Hepatic stellate cell (primary cell): Measurements from ENCODE around the gene HIVEP3.
"Not testable (repeated sequence)": the region's sequence is repeated elsewhere in the genome, so short reads cannot be mapped to it uniquely, and the experiment has no call there.

ENCODE experiments used
- DNase-seq: peaks from one replicate; pipeline ENCODE4 v3.0.0; 2011; ENCODE audit warnings: low spot score

HIVEP3 gene

GRCh38 chr1:41580520-41581172 is 338.1 kb downstream of the HIVEP3 start:
- no peak for DNase-seq

DNA sequence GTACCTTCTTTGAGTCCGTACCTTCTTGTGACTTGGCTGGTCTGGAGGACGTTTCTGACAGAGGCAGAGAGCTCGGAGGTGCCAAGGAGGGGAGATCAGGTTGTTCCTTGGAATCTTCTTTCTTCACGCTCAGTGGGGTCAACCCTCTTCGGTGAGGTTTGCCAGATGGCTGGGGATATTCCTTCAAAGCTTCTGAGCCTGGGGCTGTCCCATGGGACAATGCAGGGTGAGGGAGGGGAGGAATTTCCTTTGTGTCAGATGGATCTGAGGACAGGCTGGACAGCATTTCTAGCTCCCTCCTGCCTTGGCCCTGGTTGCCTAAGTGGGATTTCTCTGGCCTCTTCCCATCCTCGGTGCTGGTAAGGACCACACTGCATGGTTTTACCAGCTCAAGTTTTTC is 338.7 kb downstream of the HIVEP3 start:
- no peak for DNase-seq

GRCh38 chr1:41578712-41579335 is 339.9 kb downstream of the HIVEP3 start:
- DNase-seq = no peak

GRCh38 chr1:41576620-41577019 is 342.1 kb downstream of the HIVEP3 start:
- DNase-seq = no peak

GRCh38 chr1:41576206-41576605 is 342.5 kb downstream of the HIVEP3 start:
- DNase-seq = no peak

DNA sequence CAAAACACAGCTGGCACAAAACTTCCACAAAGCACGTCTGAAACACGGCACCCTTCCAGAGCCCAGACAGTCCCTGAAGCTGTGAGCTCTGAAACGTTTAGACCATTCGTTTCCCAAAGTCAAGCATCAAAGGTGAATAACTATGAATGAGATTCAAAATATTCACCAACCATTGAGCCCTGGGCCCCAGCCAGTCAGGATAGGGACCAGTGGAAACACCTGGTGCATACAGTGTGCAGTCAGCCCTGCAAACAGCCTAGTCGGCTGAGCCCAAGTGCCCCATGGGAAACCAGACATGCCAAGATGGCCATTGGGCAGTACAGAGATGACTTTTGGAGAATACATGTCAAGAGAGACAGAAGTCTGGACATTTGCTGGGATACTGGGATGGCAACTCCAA is 343.9 kb downstream of the HIVEP3 start:
- no peak for DNase-seq

- DNase-seq = peak; percentile 86
Observed at GRCh38 chr1:41573785-41574713, 344.7 kb downstream of the HIVEP3 start.

DNA sequence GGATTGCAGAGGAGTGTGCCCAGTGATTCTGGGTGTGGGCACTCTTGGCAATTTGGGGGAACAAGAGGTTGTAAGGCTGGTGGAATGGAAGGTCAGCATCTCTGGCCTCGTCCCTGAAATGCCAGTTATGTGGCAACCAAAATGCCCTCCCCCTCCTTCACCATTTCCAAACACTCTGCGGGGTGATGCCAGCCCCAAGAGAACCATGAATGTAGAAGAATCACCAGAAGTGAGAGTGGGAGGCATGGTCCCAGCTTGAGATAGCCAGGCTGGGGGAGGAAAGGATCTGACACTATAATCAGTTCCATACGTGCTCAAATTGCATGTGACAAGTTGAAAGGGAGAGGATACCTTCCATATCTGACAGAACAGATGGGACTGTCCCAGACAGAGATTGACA is 345.5 kb downstream of the HIVEP3 start:
- no peak for DNase-seq

- DNase-seq = no peak
Observed at GRCh38 chr1:41572224-41572623, 346.5 kb downstream of the HIVEP3 start.

DNA sequence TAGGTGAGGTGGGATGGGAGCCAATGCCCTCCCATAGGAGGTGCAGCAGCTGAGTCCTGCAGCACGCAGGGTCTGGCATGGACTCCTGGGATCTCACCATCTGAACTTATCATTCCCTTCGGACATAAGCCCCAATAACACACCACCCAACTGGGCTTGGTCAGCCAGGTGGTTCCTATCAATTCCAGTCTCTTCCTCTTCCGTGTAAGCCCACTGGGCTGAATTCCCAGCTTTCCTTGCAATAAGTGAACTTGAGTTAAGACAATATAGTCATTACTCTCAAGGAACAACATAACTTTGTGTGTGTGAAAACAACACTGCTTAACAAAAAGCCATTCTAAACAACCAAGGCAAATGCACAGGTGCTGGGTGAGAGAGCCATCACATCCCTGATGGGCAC is 347.7 kb downstream of the HIVEP3 start:
- DNase-seq = no peak

DNA sequence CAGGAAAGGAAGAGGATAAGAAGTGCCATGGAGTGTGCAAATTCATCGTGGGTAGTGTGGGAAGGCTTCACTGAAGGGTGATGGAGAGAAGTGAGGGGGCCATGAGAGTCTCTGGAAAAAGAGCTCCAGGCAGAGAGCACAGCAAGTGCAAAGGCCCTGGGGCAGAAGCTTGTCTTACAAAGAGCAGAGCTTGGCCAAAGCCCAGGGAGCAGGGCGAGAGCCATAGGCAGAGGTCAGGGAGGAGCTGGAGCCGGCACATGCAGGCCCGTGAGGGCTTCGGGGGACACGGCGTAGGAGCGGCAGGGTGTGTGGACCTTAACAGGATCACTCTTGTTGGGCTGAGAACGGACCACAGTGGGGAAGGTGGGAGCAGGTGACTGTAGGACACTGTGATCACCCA is 350.5 kb downstream of the HIVEP3 start:
- no peak for DNase-seq

- no peak for DNase-seq
Observed at GRCh38 chr1:41566969-41567368, 351.8 kb downstream of the HIVEP3 start.

- no peak for DNase-seq
Observed at GRCh38 chr1:41566274-41566885, 352.3 kb downstream of the HIVEP3 start.

DNA sequence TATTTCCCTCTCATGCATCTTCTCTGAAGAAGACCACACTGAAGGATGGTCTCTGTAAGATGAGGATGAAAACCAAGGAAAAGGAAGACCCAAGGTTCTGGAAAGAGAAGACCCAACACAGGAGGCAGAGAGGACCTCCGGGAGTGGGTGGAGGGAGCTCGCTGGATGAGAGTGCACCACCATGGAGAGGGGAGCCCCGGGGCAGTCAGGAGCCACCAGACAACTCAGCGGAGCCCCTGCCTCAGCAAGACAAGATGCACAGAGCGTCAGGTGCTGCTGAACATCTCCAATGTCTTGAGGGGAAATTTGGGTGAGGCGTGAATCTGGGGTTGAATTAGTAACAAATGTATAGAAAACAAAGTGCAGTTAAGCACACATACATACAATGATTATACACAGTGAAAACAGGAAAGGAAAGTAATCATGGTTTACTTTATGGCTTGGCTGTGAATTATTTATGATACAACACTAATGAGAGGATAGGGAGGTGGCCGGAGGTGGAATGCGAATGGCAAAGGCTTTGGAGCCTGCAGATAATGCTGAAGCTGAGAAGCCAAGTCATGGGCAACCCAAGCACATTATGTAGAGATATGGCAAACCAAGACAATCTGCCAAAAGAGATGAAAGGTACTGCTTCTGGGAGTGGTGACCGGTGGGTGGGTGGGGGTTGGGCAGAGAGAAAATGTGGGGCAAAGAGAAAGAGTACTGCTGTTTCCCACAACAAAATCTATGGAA is 353.8 kb downstream of the HIVEP3 start:
- DNase-seq = no peak

GRCh38 chr1:41562328-41562727 is 356.4 kb downstream of the HIVEP3 start:
- no peak for DNase-seq

GRCh38 chr1:41560931-41561330 is 357.8 kb downstream of the HIVEP3 start:
- no peak for DNase-seq

GRCh38 chr1:41560496-41560895 is 358.2 kb downstream of the HIVEP3 start:
- DNase-seq = no peak

DNA sequence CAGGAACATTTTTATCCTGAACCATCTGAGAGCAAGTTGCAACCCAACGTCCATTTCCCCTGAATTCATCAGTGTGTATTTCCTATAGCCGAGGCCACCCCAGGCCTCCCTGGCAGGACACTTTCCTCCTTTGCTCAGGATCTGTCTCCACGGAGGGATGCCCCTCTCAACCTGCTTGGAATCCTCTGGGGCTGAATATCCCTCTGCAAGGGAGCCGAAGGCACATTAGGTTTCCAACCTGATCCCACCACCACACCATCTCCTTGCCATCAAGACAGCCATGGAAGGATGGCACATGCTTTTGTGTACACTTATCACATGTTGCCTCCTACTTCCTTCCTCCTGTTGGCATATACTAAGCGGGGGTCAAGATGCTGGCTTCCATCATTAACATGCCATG is 359.4 kb downstream of the HIVEP3 start:
- DNase-seq = no peak

- DNase-seq = no peak
Observed at GRCh38 chr1:41558761-41559171, 360.0 kb downstream of the HIVEP3 start.

GRCh38 chr1:41557751-41558455 is 360.8 kb downstream of the HIVEP3 start:
- no peak for DNase-seq

- DNase-seq = not testable (repeated sequence)
Observed at GRCh38 chr1:41554746-41555145, 364.0 kb downstream of the HIVEP3 start.
